ENCODE data around the gene KAZN.
A peak's percentile ranks its signal among the peaks of the same experiment; 100 is the strongest.

The KAZN gene

GRCh38 chr1:14778898-14779865, 180.7 kb downstream of the KAZN start:
- DNase-seq (no peak), ATAC-seq (replicated peaks) (no peak)
- Mint-ChIP-seq H3K36me3 (ENCODE audit: insufficient read depth) (no peaks in the 10 kb centered on the region), H3K9me3 (no peaks in the 10 kb centered on the region), H3K27me3 (peaks cover 40 to 41% of the 10 kb centered on the region in 2 donors), H3K27ac (no peak overlapping the region), H3K4me3 (no peak overlapping the region), H3K4me1 (ENCODE audit: low read depth in 2 of 2) (no peaks in the 10 kb centered on the region)

- Mint-ChIP-seq H3K27ac (peak overlapping the region in 1 of 2 donors; percentile 18), H3K27me3 (peaks cover 40 to 43% of the 10 kb centered on the region in 2 donors), H3K9me3 (no peaks in the 10 kb centered on the region), H3K4me1 (ENCODE audit: low read depth in 2 of 2) (no peaks in the 10 kb centered on the region), H3K4me3 (no peak overlapping the region), H3K36me3 (ENCODE audit: insufficient read depth) (no peaks in the 10 kb centered on the region)
- ATAC-seq (replicated peaks) = no peak
- no peak for DNase-seq
Measured at GRCh38 chr1:14780271-14780670, 181.8 kb downstream of the KAZN start.

- Mint-ChIP-seq H3K9me3 (no peaks in the 10 kb centered on the region), H3K36me3 (ENCODE audit: insufficient read depth) (no peaks in the 10 kb centered on the region), H3K4me1 (ENCODE audit: low read depth in 2 of 2) (no peaks in the 10 kb centered on the region), H3K27me3 (peaks cover 40 to 43% of the 10 kb centered on the region in 2 donors), H3K27ac (no peak overlapping the region), H3K4me3 (no peak overlapping the region)
- no peak for DNase-seq
- ATAC-seq (replicated peaks) = no peak
Measured at GRCh38 chr1:14781811-14782210, 183.3 kb downstream of the KAZN start.

- no peak overlapping the region for H3K4me3 Mint-ChIP-seq
- DNase-seq (no peak), ATAC-seq (replicated peaks) (no peak)
- H3K4me1 Mint-ChIP-seq (ENCODE audit: low read depth in 2 of 2) = no peaks in the 10 kb centered on the region
- H3K9me3 Mint-ChIP-seq = no peaks in the 10 kb centered on the region
- peaks cover 33 to 43% of the 10 kb centered on the region in 2 donors for H3K27me3 Mint-ChIP-seq
- H3K36me3 Mint-ChIP-seq (ENCODE audit: insufficient read depth) = no peaks in the 10 kb centered on the region
- H3K27ac Mint-ChIP-seq = no peak overlapping the region
Measured at GRCh38 chr1:14782741-14783591, 184.5 kb downstream of the KAZN start.

- no peaks in the 10 kb centered on the region for H3K9me3 Mint-ChIP-seq
- H3K27me3 Mint-ChIP-seq = peaks cover 27 to 44% of the 10 kb centered on the region in 2 donors
- no peaks in the 10 kb centered on the region for H3K4me1 Mint-ChIP-seq (ENCODE audit: low read depth in 2 of 2)
- H3K36me3 Mint-ChIP-seq (ENCODE audit: insufficient read depth) = peaks cover 2% of the 10 kb centered on the region
- DNase-seq = no peak
- no peak for ATAC-seq (replicated peaks)
- no peak overlapping the region for H3K27ac Mint-ChIP-seq
- H3K4me3 Mint-ChIP-seq = no peak overlapping the region
Measured at GRCh38 chr1:14783592-14783886, 185.1 kb downstream of the KAZN start.

GRCh38 chr1:14784790-14785773, 186.6 kb downstream of the KAZN start:
- no peak overlapping the region for H3K27ac Mint-ChIP-seq
- H3K4me1 Mint-ChIP-seq (ENCODE audit: low read depth in 2 of 2) = no peaks in the 10 kb centered on the region
- DNase-seq = no peak

GRCh38 chr1:14786109-14786675, 187.7 kb downstream of the KAZN start:
- ATAC-seq (replicated peaks) (no peak), DNase-seq (no peak)
- H3K27me3 Mint-ChIP-seq = peaks cover 8 to 32% of the 10 kb centered on the region in 2 donors
- no peak overlapping the region for H3K27ac Mint-ChIP-seq
- H3K4me1 Mint-ChIP-seq (ENCODE audit: low read depth in 2 of 2) = no peaks in the 10 kb centered on the region
- no peak overlapping the region for H3K4me3 Mint-ChIP-seq
- no peaks in the 10 kb centered on the region for H3K9me3 Mint-ChIP-seq
- peaks cover 2% of the 10 kb centered on the region for H3K36me3 Mint-ChIP-seq (ENCODE audit: insufficient read depth)

More at GRCh38 chr1:14784790-14785773, 186.6 kb downstream of the KAZN start:
- no peak overlapping the region for H3K4me3 Mint-ChIP-seq
- peaks cover 2% of the 10 kb centered on the region for H3K36me3 Mint-ChIP-seq (ENCODE audit: insufficient read depth)
- no peaks in the 10 kb centered on the region for H3K9me3 Mint-ChIP-seq
- peaks cover 11 to 43% of the 10 kb centered on the region in 2 donors for H3K27me3 Mint-ChIP-seq
- no peak for ATAC-seq (replicated peaks)

- no peak overlapping the region for H3K4me3 Mint-ChIP-seq
- no peaks in the 10 kb centered on the region for H3K4me1 Mint-ChIP-seq (ENCODE audit: low read depth in 2 of 2)
- peaks cover 2% of the 10 kb centered on the region for H3K36me3 Mint-ChIP-seq (ENCODE audit: insufficient read depth)
- H3K27ac Mint-ChIP-seq = no peak overlapping the region
- ATAC-seq (replicated peaks) = no peak
- H3K9me3 Mint-ChIP-seq = no peaks in the 10 kb centered on the region
- peaks cover 8 to 32% of the 10 kb centered on the region in 2 donors for H3K27me3 Mint-ChIP-seq
- DNase-seq = no peak
Measured at GRCh38 chr1:14786681-14787080, 188.2 kb downstream of the KAZN start.

GRCh38 chr1:14787604-14788003, 189.1 kb downstream of the KAZN start:
- H3K4me1 Mint-ChIP-seq (ENCODE audit: low read depth in 2 of 2) = no peaks in the 10 kb centered on the region
- no peak overlapping the region for H3K4me3 Mint-ChIP-seq
- DNase-seq (no peak), ATAC-seq (replicated peaks) (no peak)
- H3K9me3 Mint-ChIP-seq = no peaks in the 10 kb centered on the region
- H3K27me3 Mint-ChIP-seq = peaks cover 8 to 39% of the 10 kb centered on the region in 2 donors
- H3K27ac Mint-ChIP-seq = no peak overlapping the region
- H3K36me3 Mint-ChIP-seq (ENCODE audit: insufficient read depth) = peaks cover 2% of the 10 kb centered on the region

GRCh38 chr1:14788080-14788479, 189.6 kb downstream of the KAZN start:
- no peak for DNase-seq
- no peak overlapping the region for H3K4me3 Mint-ChIP-seq
- ATAC-seq (replicated peaks) = no peak
- H3K27me3 Mint-ChIP-seq = peaks cover 8 to 40% of the 10 kb centered on the region in 2 donors
- H3K4me1 Mint-ChIP-seq (ENCODE audit: low read depth in 2 of 2) = no peaks in the 10 kb centered on the region
- peaks cover 2% of the 10 kb centered on the region for H3K36me3 Mint-ChIP-seq (ENCODE audit: insufficient read depth)
- H3K27ac Mint-ChIP-seq = no peak overlapping the region
- no peaks in the 10 kb centered on the region for H3K9me3 Mint-ChIP-seq

GRCh38 chr1:14790982-14791381, 192.5 kb downstream of the KAZN start:
- H3K4me1 Mint-ChIP-seq (ENCODE audit: low read depth in 2 of 2) = no peaks in the 10 kb centered on the region
- peaks cover 6 to 35% of the 10 kb centered on the region in 2 donors for H3K27me3 Mint-ChIP-seq
- no peaks in the 10 kb centered on the region for H3K9me3 Mint-ChIP-seq
- no peak for ATAC-seq (replicated peaks)
- no peak overlapping the region for H3K27ac Mint-ChIP-seq
- peaks cover 2% of the 10 kb centered on the region for H3K36me3 Mint-ChIP-seq (ENCODE audit: insufficient read depth)
- DNase-seq = no peak
- no peak overlapping the region for H3K4me3 Mint-ChIP-seq

- peaks cover 12 to 42% of the 10 kb centered on the region in 2 donors for H3K27me3 Mint-ChIP-seq
Measured at GRCh38 chr1:14791654-14792053, 193.2 kb downstream of the KAZN start.

More at GRCh38 chr1:14791654-14792053, 193.2 kb downstream of the KAZN start:
- H3K9me3 Mint-ChIP-seq = no peaks in the 10 kb centered on the region
- H3K4me1 Mint-ChIP-seq (ENCODE audit: low read depth in 2 of 2) = no peaks in the 10 kb centered on the region
- ATAC-seq (replicated peaks) (no peak), DNase-seq (no peak)
- H3K36me3 Mint-ChIP-seq (ENCODE audit: insufficient read depth) = peaks cover 2% of the 10 kb centered on the region
- no peak overlapping the region for H3K27ac Mint-ChIP-seq
- no peak overlapping the region for H3K4me3 Mint-ChIP-seq

Data from effector memory CD8-positive, alpha-beta T cell (primary cell).